GM12865 (cell line): ENCODE measurements around the gene TOR1AIP2.

Experiments
- DNase-seq: peaks from one replicate; pipeline ENCODE4 v3.0.0; 2010; ENCODE audit warnings: low read depth
- H3K4me3 ChIP-seq: 2 replicates; pipeline ENCODE4 v1.5.1; 2011; ENCODE audit warnings: mild to moderate bottlenecking, low read depth, low read length, control low read depth
- CTCF ChIP-seq: IDR thresholded peaks from 2 replicates; pipeline ENCODE4 v1.5.1; 2011; ENCODE audit warnings: low read length, control low read depth, low read depth, inconsistent platforms; ENCODE audit not compliant: insufficient read depth; ENCODE audit errors: missing control alignments

Gene TOR1AIP2

GRCh38 chr1:179798864-179799516 lies 78.6 kb downstream of the TOR1AIP2 start:
- DNase-seq = no peak
- no peak overlapping the region for H3K4me3 ChIP-seq
- no peak for TF ChIP-seq CTCF

GRCh38 chr1:179798213-179798863 lies 79.3 kb downstream of the TOR1AIP2 start:
- TF ChIP-seq CTCF = no peak
- no peak for DNase-seq
- no peak overlapping the region for H3K4me3 ChIP-seq

GRCh38 chr1:179794669-179795068 lies 82.9 kb downstream of the TOR1AIP2 start:
- DNase-seq = no peak
- TF ChIP-seq CTCF = no peak
- no peak overlapping the region for H3K4me3 ChIP-seq

GRCh38 chr1:179794146-179794545 lies 83.5 kb downstream of the TOR1AIP2 start:
- DNase-seq = no peak
- TF ChIP-seq CTCF = no peak
- no peak overlapping the region for H3K4me3 ChIP-seq

GRCh38 chr1:179793281-179793680 lies 84.3 kb downstream of the TOR1AIP2 start:
- TF ChIP-seq CTCF = no peak
- no peak for DNase-seq
- H3K4me3 ChIP-seq = no peak overlapping the region
